IPS-20b (cell line): Measurements from ENCODE around the gene KLHL29.
"Not testable (repeated sequence)": the region's sequence is repeated elsewhere in the genome, so short reads cannot be mapped to it uniquely, and the experiment has no call there.

ENCODE experiments used
- H3K27ac ChIP-seq: one replicate; pipeline ENCODE4 v1.5.1; 2013; ENCODE audit warnings: low read length
- H3K27me3 ChIP-seq: 2 replicates; pipeline ENCODE4 v1.6.1; 2013; ENCODE audit warnings: mild to moderate bottlenecking, low read length, inconsistent platforms; ENCODE audit not compliant: insufficient read depth
- H3K36me3 ChIP-seq: 2 replicates; pipeline ENCODE4 v1.6.1; 2013; ENCODE audit warnings: low read depth, mild to moderate bottlenecking, inconsistent platforms, low read length, moderate library complexity; ENCODE audit not compliant: insufficient read depth
- H3K4me1 ChIP-seq: 2 replicates; pipeline ENCODE4 v1.6.1; 2013; ENCODE audit warnings: mild to moderate bottlenecking, control low read depth, inconsistent platforms, low read length, moderate library complexity; ENCODE audit not compliant: insufficient read depth
- H3K4me3 ChIP-seq: 2 replicates; pipeline ENCODE4 v1.5.1; 2013; ENCODE audit warnings: mild to moderate bottlenecking, low read length, inconsistent platforms
- H3K9ac ChIP-seq: 2 replicates; pipeline ENCODE4 v1.6.1; 2013; ENCODE audit warnings: low read depth, mild to moderate bottlenecking, inconsistent platforms, low read length, moderate library complexity
- H3K9me3 ChIP-seq: 2 replicates; pipeline ENCODE4 v1.6.1; 2013; ENCODE audit warnings: mild to moderate bottlenecking, low read depth, low read length, inconsistent platforms; ENCODE audit not compliant: insufficient read depth

The KLHL29 gene

DNA sequence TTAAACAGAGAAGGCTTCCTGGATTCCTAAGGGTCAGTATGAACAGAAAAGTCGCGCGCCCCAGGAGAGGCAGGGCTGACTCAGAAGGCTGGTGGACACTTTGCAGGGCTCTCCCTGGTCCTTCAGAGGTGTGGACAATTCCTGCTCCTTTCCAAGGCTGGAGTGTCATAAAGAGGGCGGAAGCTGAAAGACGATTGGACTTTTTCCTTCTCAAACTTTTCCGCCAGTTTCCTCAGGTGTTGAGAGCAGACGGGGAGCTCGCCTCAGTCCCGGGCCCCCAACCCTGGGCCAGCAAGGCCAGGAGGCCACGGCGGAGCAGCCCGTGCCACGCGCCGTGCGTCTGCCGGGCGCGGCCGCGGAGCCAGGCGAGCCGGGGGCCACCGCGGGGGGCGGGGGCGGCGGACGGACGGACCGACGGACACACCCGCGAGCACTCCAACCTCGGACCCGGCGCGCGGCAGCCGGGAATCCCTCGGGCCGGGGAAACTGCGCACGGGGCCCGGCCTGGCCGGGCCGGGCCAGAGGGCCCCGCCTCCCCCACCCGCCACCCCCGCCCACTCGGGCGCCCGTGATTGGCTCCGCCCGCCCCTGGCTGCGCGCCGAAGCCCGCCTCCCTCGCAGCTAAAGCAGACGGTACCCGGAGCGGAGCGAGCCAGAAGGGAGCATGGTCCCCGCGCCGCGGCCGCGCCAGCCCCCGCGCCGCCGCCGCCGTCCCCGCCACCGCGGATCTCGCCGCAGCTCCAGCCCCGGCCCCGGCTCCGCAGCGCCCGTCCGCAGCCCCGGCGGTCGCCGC, at the start of gene KLHL29:
KLHL29 (plus strand) TSS at position 629 of the 793 bp plus-strand sequence. CDS start 177,018 bp downstream, outside the sequence.
- no peak within 1 kb of the TSS for H3K9ac ChIP-seq
- no peaks in the 10 kb centered on the region for H3K36me3 ChIP-seq
- no peaks in the 10 kb centered on the region for H3K9me3 ChIP-seq
- peaks cover 86% of the 10 kb centered on the region for H3K27me3 ChIP-seq
- H3K27ac ChIP-seq: no peak within 1 kb of the TSS
- peak within 1 kb of the TSS; percentile 78; the same call in 1 of the 2 replicates for H3K4me3 ChIP-seq
- H3K4me1 ChIP-seq: no peaks in the 10 kb centered on the region

DNA sequence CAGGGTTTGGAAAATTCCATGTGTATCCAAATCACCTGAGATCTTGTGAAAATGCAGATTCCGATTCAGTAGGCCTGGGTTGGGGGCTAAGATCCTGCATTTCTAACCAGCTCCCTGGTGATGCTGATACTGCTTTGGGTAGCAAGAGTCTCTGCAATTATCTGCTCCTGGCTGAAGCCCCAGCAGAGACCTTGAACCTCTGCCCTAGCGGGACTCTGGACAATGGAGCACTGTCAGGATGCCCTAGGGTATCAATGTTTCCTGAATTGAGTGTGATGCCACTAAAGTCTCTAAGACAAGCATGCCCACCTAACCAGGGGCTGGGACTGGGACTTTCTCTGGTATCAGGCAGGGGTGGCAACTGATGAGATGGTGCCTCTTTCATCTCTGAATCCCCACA, 49.4 kb upstream of the KLHL29 start:
- H3K4me3 ChIP-seq: no peak overlapping the region
- H3K36me3 ChIP-seq: no peaks in the 10 kb centered on the region
- H3K4me1 ChIP-seq: no peaks in the 10 kb centered on the region
- no peaks in the 10 kb centered on the region for H3K9me3 ChIP-seq
- no peak overlapping the region for H3K27ac ChIP-seq
- H3K27me3 ChIP-seq: no peaks in the 10 kb centered on the region
- no peak overlapping the region for H3K9ac ChIP-seq

DNA sequence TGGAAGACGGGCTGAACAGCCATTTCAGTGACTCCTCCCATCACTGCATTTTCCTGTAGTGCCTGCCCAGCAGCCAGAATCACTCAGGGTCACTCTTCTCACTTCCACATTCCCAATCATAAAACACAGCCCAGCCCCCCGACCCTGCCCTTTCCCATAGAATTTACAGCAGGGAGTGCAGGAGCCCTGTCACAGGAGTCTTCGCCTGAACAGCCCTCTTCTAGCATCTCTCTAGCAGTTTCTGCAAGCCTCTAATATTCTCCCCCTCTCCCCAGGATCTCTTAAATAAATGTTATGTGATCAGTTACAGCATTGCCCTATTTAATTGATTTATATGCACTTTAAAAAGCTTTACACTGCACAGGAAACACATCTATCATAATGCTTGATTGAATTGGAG, 42.9 kb upstream of the KLHL29 start:
- Histone ChIP-seq H3K27me3 (no peaks in the 10 kb centered on the region; the same call in 1 of the 2 replicates), H3K4me3 (no peak overlapping the region), H3K9ac (no peak overlapping the region), H3K4me1 (no peaks in the 10 kb centered on the region), H3K9me3 (no peaks in the 10 kb centered on the region), H3K27ac (no peak overlapping the region), H3K36me3 (no peaks in the 10 kb centered on the region)

DNA sequence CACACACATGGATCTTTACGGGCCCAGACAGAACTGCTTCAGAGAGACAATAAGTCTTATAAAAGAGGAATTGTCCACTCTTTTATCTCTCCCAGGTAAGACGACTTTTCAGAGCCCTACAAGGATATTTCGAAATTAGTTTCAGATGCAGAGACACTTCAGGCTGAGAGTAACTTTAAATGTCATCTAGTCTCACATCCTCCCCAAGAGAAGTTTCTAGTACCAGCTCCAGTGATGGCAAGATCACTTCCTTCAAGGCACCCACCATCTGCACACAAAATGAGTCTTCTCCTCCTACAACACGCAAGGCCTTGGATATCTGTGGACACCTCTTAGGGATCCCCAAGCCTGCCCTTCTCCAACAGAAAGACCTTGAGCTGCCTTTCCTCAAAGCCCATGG, 39.0 kb upstream of the KLHL29 start:
- Histone ChIP-seq H3K36me3 (no peaks in the 10 kb centered on the region), H3K9me3 (no peaks in the 10 kb centered on the region), H3K9ac (no peak overlapping the region), H3K27ac (no peak overlapping the region), H3K4me1 (no peaks in the 10 kb centered on the region), H3K4me3 (no peak overlapping the region), H3K27me3 (peaks cover 4% of the 10 kb centered on the region; the same call in 1 of the 2 replicates)

DNA sequence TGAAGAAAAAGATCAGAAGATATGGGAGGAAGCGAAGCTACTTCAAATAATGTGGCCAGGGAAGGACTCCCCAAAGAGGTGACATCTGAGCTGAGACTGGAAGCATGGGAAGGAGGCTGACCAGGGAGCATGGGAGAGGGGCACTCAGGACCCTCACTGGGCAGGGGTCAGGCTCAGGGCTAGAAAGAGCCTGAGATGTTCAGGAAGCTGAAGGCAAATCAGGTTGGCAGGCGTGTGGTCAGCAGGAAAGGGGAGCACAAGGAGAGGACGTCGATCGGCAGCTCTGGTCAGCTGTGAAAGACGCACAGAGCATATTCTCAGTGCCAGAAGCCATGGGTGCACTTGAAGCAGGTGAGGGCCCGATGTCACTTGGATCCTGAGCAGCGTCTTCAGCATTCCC, 38.2 kb upstream of the KLHL29 start:
- no peaks in the 10 kb centered on the region for H3K4me1 ChIP-seq
- H3K9ac ChIP-seq: no peak overlapping the region
- H3K27me3 ChIP-seq: peaks cover 10% of the 10 kb centered on the region
- H3K4me3 ChIP-seq: no peak overlapping the region
- H3K9me3 ChIP-seq: no peaks in the 10 kb centered on the region
- no peak overlapping the region for H3K27ac ChIP-seq
- H3K36me3 ChIP-seq: no peaks in the 10 kb centered on the region

DNA sequence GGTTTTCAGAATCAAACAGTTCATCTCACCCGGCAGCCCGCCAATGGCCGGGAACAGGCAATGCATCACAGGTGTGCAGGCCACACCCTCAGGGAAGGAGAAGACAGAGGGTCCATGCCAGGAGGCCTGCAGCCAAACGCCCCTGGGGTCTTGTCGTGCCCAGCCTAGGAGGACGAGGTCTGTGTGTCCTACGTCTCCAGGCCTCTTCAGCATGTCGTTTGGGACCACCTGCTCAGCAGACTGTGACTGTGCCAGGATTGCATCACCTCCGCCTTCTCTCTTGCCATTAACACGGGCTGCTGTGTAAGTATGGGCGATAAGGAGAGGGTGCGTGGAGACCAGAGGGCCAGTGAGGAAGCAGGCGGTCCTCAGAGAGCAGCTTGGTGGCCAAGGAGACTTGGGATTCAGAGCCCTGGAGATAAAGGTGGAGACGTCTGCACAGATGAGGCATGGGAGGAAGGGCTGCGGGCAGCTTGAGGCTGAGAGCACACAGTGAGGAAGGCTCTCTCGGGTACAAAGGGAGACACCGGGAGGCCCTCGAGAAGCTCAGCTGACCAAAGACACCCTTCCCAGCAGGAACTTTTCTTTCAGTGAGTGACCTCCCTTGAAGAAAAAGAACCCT, 37.4 kb upstream of the KLHL29 start:
- H3K27ac ChIP-seq: no peak overlapping the region
- H3K4me3 ChIP-seq: no peak overlapping the region
- no peaks in the 10 kb centered on the region for H3K9me3 ChIP-seq
- H3K9ac ChIP-seq: no peak overlapping the region
- peaks cover 18% of the 10 kb centered on the region for H3K27me3 ChIP-seq
- no peaks in the 10 kb centered on the region for H3K36me3 ChIP-seq
- no peaks in the 10 kb centered on the region for H3K4me1 ChIP-seq

DNA sequence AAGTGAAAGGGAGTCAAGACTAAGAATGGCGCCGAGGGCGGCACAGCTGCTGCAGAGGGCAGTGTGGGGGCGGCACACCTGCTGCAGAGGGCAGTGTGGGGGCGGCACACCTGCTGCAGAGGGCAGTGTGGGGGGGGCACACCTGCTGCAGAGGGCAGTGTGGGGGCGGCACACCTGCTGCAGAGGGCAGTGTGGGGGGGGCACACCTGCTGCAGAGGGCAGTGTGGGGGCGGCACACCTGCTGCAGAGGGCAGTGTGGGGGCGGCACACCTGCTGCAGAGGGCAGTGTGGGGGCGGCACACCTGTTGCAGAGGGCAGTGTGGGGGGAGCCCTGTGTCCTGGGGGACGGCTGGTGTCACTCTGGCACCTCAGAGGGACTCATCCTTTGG, 36.9 kb upstream of the KLHL29 start:
- H3K4me1 ChIP-seq, H3K9ac ChIP-seq, H3K36me3 ChIP-seq, H3K27ac ChIP-seq, H3K9me3 ChIP-seq, H3K4me3 ChIP-seq: not testable (repeated sequence)
- H3K27me3 ChIP-seq: peaks cover 18% of the 10 kb centered on the region

DNA sequence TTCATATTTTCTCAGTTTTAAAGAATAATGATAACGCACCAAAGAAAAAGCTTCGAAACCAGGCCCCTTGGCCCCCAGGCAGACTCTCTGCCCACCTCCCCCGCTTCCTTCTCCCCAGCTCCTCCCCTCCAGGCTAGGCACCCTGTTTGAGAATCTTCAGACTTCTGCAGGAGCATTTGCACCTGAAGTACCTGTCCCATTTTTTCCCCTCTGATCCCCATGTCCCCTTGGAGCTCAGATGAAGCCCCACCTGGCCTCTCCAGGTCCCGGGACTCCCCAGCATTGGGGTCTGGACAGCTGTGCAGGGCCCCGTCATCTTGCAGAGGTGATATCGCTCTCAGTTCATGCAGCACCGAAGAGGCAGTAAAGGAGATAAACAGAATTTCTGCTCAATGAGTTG, 35.5 kb upstream of the KLHL29 start:
- Histone ChIP-seq H3K36me3 (no peaks in the 10 kb centered on the region), H3K27me3 (peaks cover 24% of the 10 kb centered on the region)

DNA sequence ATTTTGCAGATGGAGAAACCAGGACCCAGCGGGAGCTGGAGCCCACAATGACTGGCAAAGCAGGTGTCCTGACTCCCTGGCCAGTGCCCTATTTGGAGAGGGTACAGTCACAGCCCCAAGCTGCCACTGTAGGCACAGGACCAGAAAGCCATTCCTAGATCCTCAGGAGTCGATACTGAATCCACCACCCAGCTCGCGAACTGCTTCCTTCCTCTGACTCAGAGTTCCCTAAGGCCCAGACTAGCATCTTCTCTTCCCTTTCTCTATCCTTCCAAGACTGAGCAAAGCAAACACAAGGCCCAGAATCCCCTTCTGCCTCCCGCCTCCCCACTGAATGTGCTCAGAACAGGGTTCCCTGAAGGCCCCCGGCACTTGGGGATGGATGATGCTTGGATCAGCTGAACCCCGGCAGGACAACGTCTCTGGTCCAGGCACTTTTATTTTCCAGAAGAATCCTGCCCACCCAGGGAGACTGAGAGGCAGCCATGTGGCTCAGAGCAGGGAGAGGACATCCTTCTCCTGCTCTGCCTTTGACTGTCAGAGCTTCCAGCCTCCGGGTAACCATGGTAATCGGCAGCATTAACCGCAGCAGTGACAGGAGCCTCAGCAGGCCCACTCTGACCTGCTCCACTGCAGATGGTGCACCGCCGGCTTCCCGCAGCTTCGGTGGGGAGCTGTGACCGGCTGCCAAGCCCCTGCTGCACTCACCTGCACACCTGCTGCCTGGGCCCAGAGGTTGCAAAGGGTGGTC, 34.8 kb upstream of the KLHL29 start:
- Histone ChIP-seq H3K9me3 (no peaks in the 10 kb centered on the region), H3K27me3 (peaks cover 24% of the 10 kb centered on the region), H3K9ac (no peak overlapping the region), H3K4me3 (no peak overlapping the region), H3K4me1 (no peaks in the 10 kb centered on the region), H3K27ac (no peak overlapping the region), H3K36me3 (no peaks in the 10 kb centered on the region)

More for the DNA sequence above, 35.5 kb upstream of the KLHL29 start:
- Histone ChIP-seq H3K4me1 (no peaks in the 10 kb centered on the region), H3K27ac (no peak overlapping the region), H3K9ac (no peak overlapping the region), H3K4me3 (no peak overlapping the region), H3K9me3 (no peaks in the 10 kb centered on the region)

DNA sequence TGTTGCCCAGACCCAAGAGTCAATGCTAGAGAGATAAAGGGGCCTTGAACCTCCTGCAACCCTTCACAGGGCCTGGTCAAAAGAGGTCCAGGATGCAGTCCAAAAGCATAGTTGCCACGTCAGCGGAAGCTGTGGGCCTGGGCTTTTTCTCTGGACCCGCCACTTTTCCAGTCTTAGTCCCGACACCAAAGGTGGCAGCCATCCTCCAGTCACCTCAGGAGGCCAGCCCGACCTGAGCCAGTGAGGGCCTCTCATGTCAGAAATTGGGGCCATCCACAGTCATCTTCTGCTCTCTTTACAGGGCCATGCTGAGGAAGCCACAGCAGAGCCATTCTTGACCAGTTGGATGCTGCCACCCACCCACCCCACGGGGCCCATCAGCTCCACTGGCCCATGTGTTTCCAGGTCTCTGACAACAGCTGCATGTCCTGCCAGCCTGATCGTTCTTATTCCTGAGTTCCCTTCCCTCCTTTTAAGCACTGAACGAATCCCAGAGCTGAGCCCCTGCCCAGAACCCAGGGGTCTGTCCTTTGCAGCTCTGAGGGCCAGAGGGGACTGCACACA, 34.1 kb upstream of the KLHL29 start:
- no peaks in the 10 kb centered on the region for H3K4me1 ChIP-seq
- no peak overlapping the region for H3K27ac ChIP-seq
- H3K27me3 ChIP-seq: peaks cover 24% of the 10 kb centered on the region
- no peak overlapping the region for H3K4me3 ChIP-seq
- no peaks in the 10 kb centered on the region for H3K9me3 ChIP-seq
- H3K36me3 ChIP-seq: no peaks in the 10 kb centered on the region
- H3K9ac ChIP-seq: no peak overlapping the region

DNA sequence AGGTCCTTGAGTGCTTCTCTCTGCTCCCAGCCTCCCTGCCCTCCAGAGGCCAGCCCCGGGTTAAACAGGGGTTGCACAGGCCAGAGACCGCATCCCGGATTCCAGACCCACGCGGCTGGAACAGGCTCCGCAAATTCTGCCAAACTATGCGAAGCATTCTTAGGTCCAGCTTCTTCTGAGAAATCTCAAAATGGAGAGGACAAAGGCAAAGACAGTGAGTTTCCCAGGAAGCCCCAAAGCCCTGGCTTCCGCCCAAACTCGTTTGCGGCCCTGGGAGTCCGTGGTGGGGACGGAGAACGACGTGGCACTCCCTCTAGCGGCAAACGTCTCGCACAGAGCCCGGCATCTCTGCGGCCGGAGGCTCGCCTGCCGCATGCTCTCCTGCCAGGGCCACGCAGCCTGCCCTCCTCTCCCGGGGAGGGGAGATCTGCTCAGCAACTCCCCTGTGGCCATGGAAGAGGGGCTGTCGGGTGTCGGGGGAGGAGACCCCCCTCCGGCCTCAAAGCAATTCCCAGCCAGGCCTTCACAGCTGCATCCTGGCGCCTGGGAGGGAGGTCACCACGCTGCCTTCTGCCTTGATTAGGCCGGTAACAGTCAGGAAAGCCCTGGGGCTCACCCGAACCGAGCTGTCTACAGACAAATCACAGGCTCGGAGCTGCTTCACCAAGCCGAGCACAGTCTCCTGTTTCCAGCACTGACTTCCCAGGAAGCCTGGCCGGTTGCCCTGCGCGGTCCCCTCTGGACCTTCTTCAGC, 33.4 kb upstream of the KLHL29 start:
- peak overlapping the region; percentile 28; the same call in 1 of the 2 replicates for H3K4me3 ChIP-seq
- no peak overlapping the region for H3K9ac ChIP-seq
- H3K9me3 ChIP-seq: no peaks in the 10 kb centered on the region
- no peak overlapping the region for H3K27ac ChIP-seq
- no peaks in the 10 kb centered on the region for H3K36me3 ChIP-seq
- H3K4me1 ChIP-seq: no peaks in the 10 kb centered on the region
- H3K27me3 ChIP-seq: peaks cover 24% of the 10 kb centered on the region
